GM18909 (cell line): ENCODE data around the gene PRDM16.

Experiments used
- ATAC-seq: cut with Tn5 transposase; IDR thresholded peaks from one replicate; pipeline ENCODE4 v1.9.1; 2021; ENCODE audit warnings: mild to moderate bottlenecking; ENCODE audit not compliant: unreplicated experiment, poor library complexity

PRDM16 gene

GRCh38 chr1:3262681-3263286, 193.8 kb downstream of the PRDM16 start:
- no peak for ATAC-seq

DNA sequence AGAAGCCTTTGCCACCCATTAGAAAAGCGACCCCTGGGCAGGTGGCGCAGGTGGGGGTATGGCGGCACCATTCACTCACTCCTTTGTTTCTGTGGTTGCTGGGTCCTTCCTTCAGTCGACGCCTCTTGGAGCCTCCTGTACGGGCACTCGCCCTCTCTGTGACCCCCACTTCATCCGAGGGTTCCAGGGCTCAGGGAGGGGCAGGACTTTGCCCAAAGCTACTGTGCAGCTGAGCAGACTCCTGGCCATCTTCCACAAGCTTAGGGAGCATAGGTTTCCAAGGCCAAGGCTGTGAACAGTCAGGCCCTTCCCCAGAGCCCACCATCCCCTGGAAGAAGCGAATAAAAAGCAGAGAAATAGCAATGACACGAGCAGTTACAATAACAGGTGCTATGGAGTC, 194.8 kb downstream of the PRDM16 start:
- ATAC-seq: no peak

DNA sequence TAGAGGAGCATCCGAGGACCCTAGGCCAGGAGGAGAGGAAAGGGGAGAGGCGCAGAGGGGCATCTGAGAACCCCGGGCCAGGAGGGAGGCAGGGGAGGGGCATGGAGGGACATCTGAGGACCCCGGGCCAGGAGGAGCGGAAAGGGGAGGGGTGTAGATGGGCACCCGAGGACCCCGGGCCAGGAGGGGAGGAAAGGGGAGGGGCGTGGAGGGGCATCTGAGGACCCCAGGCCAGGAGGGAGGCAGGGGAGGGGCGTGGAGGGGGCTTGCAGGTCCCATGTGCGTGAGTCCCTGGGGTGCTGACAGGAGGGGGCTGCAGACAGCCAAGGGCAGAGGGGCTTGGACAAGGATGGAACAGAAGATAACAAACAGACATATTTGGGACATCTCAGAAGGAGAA, 195.5 kb downstream of the PRDM16 start:
- ATAC-seq: no peak

- no peak for ATAC-seq
Measured at GRCh38 chr1:3265835-3266805, 197.1 kb downstream of the PRDM16 start.

GRCh38 chr1:3266870-3267549, 198.0 kb downstream of the PRDM16 start:
- ATAC-seq: no peak

DNA sequence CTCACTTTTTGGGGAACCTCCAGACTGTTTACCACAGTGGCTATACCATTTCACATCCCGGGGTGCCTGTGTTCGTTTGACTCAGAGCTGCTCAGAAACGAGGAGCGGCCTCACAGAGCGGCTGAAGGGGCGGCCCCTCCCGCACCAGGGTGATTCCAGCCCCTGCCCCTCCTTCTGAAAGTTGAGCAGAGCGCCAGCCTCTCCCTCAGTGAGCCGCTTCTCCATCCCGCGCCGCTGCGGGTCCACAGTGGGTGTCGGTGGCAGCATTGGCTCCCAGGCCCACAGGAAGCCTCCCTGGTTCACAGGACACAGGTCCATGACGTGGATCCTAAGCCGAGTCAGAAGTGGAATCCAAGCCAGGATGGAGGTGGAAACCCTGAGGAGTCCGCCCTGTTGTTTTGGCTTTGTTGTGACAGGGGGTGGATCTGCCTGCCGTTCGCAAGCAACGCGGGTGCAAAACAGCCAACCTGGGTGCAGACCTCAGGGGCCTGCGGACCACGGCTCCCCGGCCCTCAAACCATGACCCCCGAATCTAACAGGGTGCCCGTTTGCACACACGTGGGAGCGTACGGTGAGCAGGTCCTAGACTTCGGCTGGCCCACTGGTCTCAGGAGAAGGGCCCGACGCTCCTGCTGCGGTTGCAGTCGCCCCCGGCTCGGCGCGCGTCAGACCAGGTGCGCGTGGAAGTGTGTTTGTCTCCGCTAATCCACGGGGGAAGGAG, 198.7 kb downstream of the PRDM16 start:
- ATAC-seq: no peak

- ATAC-seq: no peak
Measured at GRCh38 chr1:3268281-3268680, 199.3 kb downstream of the PRDM16 start.

DNA sequence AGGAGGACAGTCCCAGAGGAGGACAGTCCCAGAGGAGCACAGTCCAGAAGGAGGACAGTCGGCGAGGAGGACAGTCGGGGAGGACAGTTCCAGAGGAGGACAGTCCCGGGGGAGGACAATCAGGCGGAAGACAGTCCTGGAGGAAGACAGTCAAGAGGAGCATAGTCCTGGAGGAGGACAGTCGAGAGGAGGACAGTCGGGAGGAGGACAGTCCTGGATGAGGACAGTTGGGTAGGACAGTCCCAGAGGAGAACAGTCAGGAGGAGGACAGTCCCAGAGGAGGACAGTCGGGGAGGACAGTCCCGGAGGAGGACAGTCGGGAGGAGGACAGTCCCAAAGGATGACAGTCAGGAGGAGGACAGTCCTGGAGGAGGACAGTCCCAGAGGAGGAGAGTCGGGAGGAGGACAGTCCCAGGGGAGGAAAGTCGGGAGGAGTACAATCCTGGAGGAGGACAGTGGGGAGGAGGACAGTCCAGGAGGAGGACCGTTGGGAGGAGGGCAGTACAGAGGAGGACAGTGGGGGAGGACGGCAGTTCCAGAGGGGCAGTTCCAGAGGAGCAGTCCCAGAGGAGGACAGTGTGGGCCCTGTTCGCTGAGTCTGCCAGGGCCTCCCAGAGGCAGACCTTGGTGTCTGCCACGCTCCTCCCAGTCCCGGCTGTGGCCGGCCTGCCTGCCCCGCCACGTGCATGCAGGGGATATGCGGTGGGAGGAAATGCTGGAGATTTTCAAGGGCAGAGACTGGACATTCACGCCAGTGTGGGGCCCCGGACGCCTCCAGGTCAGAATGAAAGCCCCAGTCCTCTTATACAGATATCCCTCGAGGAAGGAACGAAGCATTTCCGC, 201.6 kb downstream of the PRDM16 start:
- no peak for ATAC-seq

DNA sequence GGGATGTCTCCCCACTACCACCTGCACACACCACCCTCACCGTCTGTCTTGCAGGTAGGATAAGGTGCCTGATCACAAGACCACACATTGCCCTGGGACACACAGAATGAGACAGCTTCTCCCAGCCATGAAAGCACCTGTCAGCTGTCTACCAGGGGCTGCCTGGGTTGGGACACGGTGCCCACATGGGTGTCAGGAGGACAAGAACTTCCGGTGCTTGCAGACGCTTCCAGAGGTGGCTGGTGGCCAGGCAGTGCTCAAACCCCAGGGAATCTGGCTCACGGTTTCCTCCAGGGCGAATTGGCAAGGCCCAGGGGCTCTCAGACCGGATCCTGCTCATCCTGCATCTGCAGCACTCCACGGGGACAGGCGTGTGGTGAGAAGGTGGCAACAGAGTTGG, 202.9 kb downstream of the PRDM16 start:
- no peak for ATAC-seq

GRCh38 chr1:3272321-3273045, 203.5 kb downstream of the PRDM16 start:
- ATAC-seq: no peak

- ATAC-seq: no peak
Measured at GRCh38 chr1:3273447-3273846, 204.4 kb downstream of the PRDM16 start.

GRCh38 chr1:3274972-3275371, 206.0 kb downstream of the PRDM16 start:
- ATAC-seq: no peak

- no peak for ATAC-seq
Measured at GRCh38 chr1:3275471-3276340, 206.7 kb downstream of the PRDM16 start.

DNA sequence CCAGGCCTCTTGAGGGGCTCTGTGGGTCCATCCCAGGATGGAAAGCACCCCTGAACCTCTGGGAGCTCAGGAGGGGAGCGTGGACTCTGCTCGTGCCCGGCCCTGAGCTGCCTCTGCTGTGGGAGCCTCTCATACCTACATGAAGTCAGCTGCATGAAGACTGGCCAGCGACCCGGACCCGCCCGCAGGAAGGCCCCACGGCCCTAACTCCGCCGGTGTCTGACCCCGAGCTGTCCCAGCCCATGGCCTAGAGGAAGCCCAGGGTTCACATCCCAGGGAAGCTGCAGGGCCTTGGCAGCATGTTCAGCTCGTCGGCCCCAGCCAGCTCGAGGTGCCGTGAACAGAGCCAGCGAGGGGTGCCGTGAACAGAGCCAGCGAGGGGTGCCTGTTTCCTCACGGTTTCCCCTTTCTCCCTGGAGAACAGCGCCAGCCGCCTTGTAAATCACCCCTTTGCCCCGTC, 207.4 kb downstream of the PRDM16 start:
- ATAC-seq: no peak

DNA sequence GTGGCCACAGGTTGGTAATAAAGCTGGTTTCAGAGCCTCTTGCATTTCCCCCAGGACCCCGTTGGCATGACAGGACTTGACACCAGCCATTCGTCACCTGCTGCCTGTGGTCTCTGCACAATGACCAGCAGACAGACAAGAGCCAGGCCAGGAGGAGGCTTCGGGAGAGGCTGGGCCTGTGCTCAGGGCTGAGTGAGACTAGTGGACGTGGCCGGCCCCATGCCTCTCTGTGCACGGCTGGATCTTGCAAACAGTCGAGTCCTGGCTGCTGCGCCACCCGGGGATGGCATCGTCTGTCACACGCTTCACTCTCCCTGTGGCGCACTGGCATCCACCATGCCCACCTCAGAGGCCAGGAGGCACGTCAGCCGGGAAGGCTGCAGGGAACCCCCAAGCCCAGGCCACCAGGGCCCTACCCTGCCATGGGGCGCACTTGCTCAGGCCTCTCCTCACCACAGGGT, 208.0 kb downstream of the PRDM16 start:
- no peak for ATAC-seq

GRCh38 chr1:3277623-3278022, 208.6 kb downstream of the PRDM16 start:
- no peak for ATAC-seq

GRCh38 chr1:3278416-3279181, 209.6 kb downstream of the PRDM16 start:
- no peak for ATAC-seq
